K562 treated with DMSO at 1 percent for 48 hours (cell line): ENCODE measurements around the gene NKX1-1. TPM values are rescaled to one million over a fixed set of nuclear protein-coding genes. Genes with fewer than 3 reads are reported as not detected.

Experiments
- total RNA-seq: library from RNA; unstranded; fragments of 300-600 nt; gene quantifications from 2 replicates; pipeline ENCODE4 v1.2.3, GENCODE V29; 2022; ENCODE audit warnings: low replicate concordance; ENCODE audit errors: extremely low read depth

The NKX1-1 gene
- total RNA-seq: not detected in 2 replicates

DNA sequence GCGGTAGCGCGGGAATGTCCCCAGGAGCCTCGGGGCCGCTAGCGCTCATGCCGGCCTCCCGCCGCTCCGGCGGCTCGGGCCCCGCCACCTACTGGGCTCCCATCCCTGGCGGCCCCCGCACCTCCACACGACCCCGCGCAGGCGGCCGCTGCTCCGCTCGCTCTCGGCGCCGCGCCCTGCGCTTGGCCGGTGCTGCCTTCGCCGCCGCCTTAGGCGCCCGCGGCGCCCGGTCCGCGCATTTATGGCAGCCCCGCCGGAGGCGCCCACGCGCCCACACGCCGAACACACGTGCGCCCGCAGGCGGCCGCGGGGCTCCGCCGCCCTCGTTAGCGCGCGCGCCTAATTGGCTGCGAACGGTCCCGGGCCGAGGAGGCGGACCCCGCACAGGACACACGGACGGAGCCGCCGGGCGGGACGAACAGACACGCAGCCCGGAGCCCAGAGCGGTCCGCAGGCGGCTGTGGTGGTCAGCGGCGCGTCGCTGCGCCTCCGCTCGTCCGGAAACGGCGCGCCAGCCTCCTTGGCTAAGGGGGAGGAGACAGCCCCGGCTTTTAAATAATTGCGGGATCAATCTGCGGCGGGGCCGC, at the start of gene NKX1-1:
Gene NKX1-1, minus strand, starts transcription at position 49 of the 587 bp plus-strand sequence. Its CDS starts 0 bp downstream, at position 49.

Other genes starting within 250 kb of the NKX1-1 start
- gene SPON2, start 233.9 kb downstream of the NKX1-1 start, total RNA-seq: not detected in 2 replicates
- not detected in 2 replicates for gene CTBP1, start 157.3 kb downstream of the NKX1-1 start, total RNA-seq
- not detected in 2 replicates for gene MAEA, start 116.6 kb downstream of the NKX1-1 start, total RNA-seq
- gene UVSSA, start 59.2 kb downstream of the NKX1-1 start, total RNA-seq: not detected in 2 replicates